SKM-1 (cell line): ENCODE data around the gene TTYH3.
"Not testable (repeated sequence)": the region's sequence is repeated elsewhere in the genome, so short reads cannot be mapped to it uniquely, and the experiment has no call there.

ENCODE experiments used
- DNase-seq: peaks from one replicate; lab custom pipeline; 2025; ENCODE audit not compliant: unreplicated experiment; lab: John Stamatoyannopoulos, UW

Gene TTYH3

DNA sequence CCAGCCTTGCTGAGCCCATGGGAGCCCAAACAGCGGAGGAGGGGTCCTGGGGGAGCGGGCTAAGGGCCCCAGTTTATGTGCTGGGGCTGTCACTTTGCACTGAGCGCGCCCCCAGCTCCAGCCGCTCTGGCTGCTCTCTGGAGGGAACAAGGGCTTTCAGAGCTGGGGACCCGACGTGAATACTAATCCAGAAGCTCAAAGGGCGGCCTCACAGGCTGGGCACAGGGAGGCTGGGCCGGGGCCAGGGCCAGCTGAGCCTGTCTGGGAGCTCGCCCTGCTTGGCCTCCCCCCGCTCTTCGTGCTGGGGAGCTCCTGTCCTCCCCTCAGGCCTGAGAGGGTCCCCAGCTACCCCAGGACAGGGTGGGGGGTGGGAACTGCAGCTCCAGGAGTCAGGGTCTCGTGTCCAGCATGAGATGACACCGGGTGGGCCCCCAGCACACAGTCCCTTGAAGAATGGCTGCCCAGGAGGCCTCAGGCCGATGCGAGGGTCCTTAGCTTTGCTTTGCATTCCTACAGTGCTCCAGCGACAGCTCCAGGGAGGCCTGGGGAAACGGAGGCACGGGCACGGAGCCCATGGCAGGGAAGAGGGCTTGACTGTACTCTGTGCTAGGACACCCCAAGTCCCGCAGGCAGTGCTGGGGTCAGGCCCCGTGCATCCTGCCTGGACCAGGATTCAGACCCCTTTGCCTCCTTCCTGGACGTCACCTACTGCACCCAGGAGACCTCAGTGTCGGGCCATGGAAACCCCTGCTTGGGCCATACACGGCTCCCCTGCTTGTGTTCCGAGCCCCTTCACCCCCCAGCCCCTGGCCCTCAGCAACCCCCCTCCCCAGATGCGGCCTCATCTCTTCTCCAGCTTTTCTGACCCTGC, 50.4 kb downstream of the TTYH3 start:
- DNase-seq, result no peak

DNA sequence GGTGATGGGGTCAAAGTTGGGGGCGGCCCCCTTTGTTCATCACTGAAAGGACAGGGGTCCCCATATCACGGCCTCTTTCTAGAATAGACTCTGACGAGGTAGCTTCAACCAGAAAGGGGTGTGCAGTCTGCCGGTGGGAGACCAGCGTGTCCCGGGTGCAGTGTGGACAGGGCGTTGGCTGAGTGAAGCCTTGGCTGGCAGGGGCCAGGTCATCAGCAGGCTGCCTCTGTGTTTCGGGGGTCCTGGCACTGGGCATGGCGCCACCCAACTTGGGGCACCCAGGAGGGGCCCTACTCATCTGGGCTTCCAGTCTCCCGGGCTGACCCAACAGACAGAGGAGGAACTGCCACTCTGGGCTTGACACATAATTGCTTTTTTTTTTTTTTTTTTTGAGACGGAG, 52.7 kb downstream of the TTYH3 start:
- DNase-seq, result no peak

DNA sequence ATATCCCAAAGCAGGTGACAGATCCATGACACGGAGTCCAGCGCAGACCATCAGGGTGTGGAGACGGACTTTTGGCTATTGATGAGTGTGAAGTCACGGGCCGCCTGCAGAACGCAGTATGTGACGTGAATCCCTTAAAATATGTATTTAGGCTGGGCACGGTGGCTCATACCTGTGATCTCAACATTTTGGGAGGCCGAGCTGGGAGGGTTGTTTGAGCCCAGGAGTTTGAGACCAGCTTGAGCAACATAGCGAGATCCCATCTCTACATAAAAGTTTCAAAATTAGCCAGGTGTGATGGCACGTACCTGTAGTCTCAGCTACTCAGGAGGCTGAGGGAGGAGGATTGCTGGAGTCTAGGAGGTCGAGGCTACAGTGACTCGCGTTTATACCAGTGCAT, 54.3 kb downstream of the TTYH3 start:
- DNase-seq, result no peak

DNA sequence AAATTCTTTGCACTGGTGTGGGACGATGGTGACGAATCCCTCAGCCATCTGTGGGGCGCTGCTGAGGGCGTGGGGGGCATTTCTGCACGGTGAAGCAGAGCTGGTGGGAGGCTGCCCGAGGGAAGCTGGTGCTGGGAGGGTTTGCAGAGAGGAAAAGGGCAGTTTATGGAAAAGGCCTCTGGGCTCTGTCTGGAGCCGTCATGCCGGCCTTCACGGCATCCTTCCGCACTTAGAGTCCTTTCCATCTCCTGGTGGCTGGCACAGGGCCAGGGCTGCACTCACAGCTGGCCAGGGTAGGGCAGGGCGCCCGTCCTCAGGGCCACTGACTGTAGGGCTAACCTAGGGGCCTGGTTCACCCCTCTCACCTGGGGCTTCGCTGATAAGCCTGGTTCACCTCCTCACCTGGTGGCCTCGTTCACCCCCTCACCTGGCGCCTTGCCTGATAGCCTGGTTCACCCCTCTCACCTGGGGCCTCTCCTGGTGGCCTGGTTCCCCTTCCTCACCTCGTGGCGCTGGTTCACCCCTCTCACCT, 55.6 kb downstream of the TTYH3 start:
- DNase-seq, result no peak

DNA sequence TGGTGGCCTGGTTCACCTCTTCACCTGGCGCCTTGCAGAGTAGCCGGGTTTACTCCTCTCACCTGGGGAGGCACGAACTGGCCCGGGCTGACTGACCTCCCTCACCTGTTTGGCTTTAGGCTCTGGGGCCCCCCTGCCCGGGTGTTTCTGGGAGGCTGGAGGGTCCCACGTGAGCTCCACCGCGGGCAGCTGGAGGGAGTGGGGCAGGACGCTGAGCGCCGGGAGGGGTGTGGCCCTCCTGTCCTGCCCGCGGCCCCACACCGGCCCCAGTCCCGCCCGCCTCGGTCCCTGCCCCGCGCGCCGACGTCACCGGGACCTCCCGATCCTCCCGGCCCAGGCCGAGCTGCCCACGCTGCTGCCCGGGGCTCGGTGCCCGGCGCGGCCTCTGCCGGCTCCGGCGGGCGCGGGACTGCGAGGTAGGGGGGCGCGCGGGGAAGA, 56.1 kb downstream of the TTYH3 start, which contains the start of gene AMZ1:
Gene AMZ1, plus strand, starts transcription at position 322 of the 438 bp plus-strand sequence. CDS start 12,250 bp downstream, outside the sequence.
- DNase-seq, result no peak

DNA sequence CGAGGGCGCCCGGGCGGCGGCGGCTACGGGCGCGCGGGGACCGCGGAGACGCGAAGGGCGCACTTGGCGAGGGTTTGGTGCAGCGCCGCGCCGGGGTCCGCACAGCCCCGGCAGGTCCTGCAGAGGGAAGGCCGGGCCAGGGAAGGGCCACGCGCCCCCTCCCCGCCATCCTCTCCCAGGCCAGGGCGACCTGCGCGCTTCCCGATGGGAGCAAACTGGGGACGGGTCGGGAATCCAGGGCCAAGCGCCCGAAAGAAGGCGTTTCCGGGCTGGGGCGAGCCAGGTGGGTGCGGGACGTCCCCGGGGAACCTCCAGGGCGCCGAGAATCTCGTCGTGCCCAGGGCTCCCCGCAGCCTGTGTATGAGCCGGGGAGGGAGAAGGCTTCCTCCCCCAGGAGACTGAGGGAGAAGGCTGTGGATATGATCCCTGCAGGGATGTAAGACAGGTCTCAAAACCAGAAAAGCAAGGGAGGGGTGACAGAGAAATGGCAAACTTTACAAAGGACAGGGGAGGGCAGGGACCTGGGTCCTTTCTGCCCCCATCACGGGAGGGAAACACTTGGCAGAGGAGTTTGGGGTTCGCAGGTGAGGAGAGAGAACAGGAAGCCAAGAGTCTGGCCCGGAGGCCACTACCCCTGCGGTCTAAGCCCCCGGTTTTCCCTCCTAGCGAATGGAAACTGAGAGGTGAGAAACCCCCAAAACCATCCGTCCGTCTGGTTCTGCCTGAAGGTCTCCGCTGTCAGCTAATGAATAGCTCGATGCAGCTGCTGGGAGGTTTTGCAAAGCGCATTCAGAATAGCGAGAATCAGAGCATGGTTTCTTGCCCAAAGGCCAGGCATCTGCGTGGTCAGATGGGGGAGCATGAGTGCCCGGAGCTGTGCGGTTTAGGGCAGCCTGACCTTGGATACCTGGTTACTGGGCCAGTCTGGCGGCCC, 56.9 kb downstream of the TTYH3 start:
- no peak for DNase-seq

DNA sequence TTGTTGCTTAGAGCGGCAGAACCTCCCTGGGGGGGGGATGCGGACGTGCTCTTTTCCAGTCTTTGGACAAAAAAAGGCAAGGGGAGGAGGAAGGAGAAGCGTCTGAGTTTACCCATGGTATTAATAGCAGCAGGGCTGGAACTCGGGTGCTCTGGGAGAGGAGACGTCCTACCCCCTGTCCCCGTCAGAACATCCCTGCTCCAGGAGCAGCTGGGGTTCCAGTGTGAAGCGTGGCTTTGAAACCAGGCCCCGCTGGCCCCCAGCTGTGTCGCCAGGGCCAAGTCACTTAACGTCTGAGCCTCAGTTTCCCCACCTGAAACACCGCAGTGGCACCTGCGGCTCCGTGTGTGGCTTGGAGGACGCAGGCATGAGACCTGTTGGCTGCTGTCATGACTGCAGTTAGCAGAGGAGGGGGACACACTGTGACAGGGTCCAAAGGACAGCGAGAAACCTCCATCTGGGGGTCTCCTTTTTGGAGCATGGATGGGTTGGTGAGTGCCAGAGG, 57.6 kb downstream of the TTYH3 start:
- no peak for DNase-seq

DNA sequence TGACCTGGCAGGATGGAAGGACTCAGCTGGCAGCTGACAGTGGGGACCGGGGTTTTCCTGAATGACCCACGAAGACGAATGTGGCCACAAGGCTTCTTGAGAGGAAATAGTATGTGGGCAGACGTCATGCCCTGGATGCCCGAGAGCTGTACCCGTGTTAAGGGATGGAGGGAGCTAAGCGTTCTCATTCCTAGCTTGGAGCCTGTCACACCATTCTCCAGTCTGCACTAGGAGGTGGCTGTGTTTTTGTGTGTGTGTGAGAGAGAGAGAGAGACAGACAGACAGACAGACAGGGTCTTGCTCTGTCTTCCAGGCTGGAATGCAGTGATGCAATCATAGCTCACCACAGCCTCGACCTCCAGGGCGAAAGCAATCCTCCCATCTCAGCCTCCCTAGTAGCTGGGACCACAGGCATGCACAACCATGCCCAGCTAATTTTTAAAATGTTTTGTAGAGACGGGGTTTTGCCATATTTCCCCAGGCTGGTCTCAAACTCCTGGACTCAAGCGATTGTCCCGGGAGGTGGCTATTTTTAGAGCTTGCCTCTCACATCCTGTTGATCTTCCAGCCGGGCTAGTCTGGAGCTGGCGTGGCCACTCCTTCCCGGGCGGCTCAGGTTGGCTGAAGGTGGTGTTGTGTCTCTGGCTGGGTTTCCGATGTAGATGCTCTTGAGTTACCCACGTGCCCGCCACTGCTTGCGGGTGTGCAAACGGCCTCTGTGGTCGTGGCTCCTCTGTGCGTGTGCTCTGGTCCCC, 58.3 kb downstream of the TTYH3 start:
- DNase-seq, result no peak

DNA sequence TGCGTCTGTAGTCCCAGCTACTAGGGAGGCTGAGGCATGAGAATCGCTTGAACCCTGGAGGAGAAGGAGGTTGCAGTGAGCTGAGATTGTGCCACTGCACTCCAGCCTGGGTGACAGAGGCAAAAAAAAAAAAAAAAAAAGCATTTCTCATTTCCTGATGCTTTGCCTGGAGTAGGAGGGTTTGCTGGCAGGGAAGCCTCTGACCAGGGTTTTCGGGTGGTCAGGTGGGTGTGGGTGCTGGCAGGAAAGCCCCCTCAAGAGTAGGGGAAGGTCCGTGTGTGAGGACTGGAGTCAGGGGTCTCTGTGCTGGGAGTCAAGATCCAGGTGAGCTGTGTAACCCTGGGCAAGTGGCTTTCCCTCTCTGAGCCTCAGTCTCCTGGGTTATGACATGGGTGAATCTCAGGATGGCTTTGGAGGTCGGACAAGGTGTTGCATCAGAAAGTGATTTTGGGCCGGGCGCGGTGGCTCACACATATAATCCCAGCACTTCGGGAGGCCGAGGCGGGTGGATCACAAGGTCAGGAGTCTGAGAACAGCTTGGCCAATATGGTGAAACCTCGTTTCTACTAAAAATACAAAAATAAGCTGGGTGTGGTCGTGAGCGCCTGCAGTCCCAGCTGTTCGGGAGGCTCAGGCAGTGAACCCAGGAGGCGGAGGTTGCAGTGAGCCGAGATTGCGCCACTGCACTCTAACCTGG, 59.4 kb downstream of the TTYH3 start:
- DNase-seq, result no peak

DNA sequence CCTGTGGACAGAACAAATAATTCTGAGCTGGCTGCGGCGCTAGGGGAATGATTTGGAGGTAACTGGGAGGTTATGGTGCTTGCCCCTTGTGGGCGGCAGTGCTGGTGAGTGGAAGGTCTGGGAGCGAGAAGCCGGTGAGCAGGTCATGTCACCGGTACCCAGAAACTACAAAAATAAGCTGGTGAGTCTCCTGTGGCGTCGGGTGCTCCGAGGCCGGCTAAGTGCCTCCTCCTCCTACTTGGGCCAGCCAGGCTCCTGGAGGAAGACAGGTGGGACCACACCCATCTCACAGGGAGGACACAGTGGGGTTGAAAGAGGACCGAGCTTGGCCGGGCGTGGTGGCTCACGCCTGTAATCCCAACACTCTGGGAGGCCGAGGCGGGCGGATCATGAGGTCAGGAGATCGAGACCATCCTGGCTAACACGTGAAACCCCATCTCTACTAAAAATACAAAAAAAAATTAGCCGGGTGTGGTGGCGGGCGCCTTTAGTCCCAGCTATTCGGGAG, 60.2 kb downstream of the TTYH3 start:
- not testable (repeated sequence) for DNase-seq

DNA sequence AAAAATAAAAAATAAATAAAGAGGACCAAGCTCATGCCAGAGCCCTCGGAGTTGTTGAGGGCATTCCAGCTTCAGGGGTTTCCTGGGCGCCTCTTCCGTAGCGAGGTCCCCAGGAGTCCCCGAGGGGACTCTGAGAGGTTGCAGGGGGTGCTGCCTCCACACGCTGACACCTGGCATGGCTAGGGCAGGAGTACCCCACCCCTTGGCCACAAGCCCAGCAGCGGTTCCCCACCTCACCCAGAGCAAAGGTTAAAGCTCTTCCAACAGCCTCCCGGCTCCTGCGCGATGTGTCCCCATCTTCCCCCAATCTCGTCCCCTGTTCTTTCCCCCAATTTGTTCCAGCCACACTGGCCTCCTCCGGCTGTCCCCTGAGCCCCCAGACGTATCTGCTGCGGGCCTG, 60.8 kb downstream of the TTYH3 start:
- no peak for DNase-seq

DNA sequence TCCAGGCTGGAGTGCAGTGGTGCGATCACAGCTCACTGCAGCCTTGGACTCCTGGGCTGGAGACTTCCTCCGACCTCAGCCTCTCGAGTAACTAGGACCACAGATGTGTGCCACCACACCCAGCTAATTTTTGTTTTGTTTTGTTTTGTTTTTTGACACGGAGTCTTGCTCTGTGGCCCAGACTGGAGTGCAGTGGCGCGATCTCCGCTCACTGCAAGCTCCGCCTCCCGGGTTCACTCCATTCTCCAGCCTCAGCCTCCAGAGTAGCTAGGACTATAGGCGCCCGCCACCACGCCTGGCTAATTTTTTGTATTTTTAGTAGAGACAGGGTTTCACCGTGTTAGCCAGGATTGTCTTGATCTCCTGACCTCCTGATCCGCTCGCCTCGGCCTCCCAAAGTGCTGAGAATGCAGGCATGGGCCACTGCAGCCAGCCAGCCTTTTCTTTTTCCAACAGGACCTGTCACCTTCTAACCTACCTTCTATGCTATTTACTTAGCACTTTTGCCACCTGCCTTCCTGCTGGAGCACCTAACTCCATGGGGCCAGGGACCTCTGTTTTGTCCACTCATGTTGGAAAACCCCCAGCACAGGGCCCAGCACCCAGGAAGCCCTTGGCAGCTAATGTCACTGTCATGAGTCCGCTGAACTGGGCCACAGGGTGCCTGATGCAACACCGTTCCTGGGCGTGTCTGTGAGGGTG, 61.8 kb downstream of the TTYH3 start:
- DNase-seq, result not testable (repeated sequence)

DNA sequence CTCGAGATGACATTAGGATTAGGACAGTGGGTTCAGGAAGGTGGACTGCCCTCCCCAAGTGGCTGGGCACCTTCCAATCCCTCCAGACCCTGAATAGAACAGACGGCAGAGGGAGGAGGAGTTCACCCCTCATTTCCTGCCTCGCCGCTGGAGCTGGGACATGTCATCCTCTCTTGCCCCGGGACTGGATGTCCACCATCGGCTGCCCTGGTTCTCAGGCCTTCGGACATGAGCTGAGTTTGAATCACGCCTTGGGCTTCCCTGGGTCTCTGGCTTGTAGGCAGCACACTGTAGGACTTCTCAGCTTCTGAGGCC, 62.3 kb downstream of the TTYH3 start:
- DNase-seq, result not testable (repeated sequence)

DNA sequence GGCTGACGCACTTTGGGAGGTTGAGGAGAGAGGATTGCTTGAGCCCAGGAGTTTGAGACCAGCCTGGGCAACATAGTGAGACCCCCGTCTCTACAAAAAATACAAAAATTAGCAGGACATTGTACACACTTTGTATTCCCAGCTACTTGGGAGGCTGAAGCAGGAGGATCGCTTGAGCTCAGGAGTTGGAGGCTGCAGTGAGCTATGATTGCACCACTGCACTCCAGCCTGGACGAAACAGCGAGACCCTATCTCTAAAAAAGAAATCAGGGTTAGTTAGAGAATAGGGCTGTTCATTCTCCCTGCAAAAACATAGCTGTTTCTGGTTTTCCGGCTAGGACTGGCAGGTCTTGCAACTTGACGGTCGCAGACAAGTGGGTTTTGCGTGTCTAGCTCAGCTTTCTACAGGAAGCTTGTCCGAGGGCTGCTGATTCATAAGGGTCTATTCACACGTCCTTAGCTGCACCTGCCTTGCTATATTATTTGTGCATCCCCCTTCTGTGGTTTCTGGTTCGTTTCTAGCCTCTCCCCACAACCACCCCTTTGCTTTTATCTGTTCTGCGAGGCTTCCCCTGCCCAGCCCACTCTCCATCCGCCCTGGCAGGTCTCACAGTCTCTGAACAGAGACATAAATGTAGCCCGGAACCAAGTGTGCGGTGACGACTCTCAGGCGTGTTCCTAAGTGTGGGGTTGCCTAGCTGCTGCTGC, 66.9 kb downstream of the TTYH3 start:
- no peak for DNase-seq

DNA sequence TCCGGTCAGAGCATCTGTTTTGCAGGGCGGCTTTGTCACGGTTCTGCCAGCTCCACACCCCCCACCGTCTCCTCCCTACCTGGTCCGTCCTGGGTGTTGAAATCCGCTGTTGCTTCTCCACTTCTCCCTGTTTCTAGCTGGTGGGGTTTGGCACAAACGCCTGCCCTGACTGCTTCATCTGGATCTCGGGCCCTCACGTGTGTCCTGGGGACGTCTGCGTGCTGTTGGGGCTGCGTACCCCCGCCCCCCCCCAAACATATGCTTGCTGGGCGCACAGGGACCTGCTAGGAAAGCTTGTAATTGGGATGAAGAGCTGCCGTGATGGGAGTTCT, 67.5 kb downstream of the TTYH3 start:
- DNase-seq, result no peak

DNA sequence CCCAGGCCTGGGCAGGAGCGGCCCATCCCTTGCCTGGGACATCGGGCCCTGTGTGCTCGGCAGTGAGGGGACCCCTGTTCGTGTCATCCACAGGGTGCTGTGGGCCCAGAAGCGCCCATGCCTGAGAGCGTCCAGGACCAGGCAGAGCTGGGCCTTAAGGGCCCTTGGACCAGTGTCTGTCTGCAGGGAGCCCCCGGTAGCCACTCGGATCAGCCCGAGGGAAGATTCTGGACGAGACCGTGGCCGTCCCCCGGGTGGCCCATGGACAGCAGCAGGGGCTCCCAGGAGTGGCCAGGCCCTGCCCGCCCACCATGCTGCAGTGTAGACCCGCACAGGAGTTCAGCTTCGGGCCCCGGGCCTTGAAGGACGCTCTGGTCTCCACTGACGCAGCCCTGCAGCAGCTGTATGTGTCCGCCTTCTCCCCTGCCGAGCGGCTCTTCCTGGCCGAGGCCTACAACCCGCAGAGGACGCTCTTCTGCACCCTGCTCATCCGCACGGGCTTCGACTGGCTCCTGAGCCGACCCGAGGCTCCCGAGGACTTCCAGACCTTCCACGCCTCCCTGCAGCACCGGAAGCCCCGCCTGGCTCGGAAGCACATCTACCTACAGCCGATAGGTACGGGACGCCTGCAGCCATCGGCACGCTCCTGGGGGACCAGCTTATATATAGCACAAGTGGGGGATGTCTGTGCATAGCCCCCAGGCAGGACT, 68.5 kb downstream of the TTYH3 start:
- no peak for DNase-seq

DNA sequence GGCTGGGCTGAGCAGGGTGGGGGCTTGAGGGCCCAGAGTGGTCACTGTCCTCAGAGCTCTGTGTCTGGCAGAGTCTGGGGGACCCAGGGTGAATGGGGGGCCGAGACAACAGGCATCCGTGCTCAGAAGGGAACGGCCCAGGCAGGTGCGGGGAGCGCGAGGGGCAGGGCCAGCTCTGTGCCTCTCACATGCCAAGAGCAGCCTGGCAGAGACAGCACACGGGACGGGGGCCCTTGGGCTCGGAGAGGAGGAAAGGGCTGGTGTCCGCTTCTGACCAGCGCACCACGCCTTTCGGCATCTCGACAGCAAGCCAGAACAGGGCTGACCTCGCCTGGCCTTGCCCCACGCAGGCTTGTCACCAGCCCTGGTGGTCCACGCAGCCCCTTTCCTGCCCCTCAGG, 69.6 kb downstream of the TTYH3 start:
- DNase-seq, result no peak
